Endothelial cell of umbilical vein (primary cell): ENCODE data around the gene SYT14. TPM values are rescaled to one million over a fixed set of nuclear protein-coding genes. Genes with fewer than 3 reads are reported as not detected.

Experiments
- BruUV-seq: library from RNA; stranded (reverse); fragments of 400-500 nt; replicated peaks from 2 replicates; lab custom pipeline; 2021; lab: Mats Ljungman, UMichigan
- CTCF ChIA-PET: fragments of 300-600, 350-600 bp; sonication (Branson Sonifier 250); formaldehyde crosslinking; loops from one replicate; lab custom pipeline; 2021; ENCODE audit warnings: antibody characterized with exemption, inconsistent platforms; lab: Charles Lee
- POLR2A ChIA-PET: fragments of 300-600, 350-600 bp; sonication (Branson Sonifier 250); formaldehyde crosslinking; loops from one replicate; lab custom pipeline; 2021; ENCODE audit warnings: antibody characterized with exemption, inconsistent platforms; lab: Charles Lee
- DNase-seq: peaks from one replicate; pipeline ENCODE4 v3.0.0-alpha.2; 2011; ENCODE audit warnings: low read depth, low spot score
- FAIRE-seq: peaks from 2 replicates; lab custom pipeline; 2011; peaks lifted over from hg19 to GRCh38; lab: Jason Lieb, UNC
- H2AFZ ChIP-seq: 2 replicates; pipeline ENCODE4 v1.6.0; 2012; ENCODE audit warnings: low read depth, low read length, control low read depth, inconsistent platforms
- H3K27ac ChIP-seq: 2 replicates; pipeline ENCODE4 v1.5.1; 2011; ENCODE audit warnings: low read depth, mild to moderate bottlenecking, control low read depth, low read length, moderate library complexity; ENCODE audit not compliant: insufficient read depth
- H3K27me3 ChIP-seq, 2 experiments: 2 replicates each; pipeline versions ENCODE4 v1.6.0 to v1.6.1; 2011; ENCODE audit warnings: low read length in 2 of 2, mixed read lengths in 1 of 2; ENCODE audit not compliant: control insufficient read depth in 2 of 2, insufficient read depth in 2 of 2
- H3K36me3 ChIP-seq, 2 experiments: 2 replicates in 1 of 2; 3 replicates in 1 of 2; pipeline ENCODE4 v1.5.1; 2011; ENCODE audit warnings: low read length in 2 of 2, mild to moderate bottlenecking in 1 of 2, moderate library complexity in 1 of 2; ENCODE audit not compliant: control insufficient read depth in 2 of 2, insufficient read depth in 2 of 2; ENCODE audit errors: extremely low read depth in 1 of 2
- H3K4me1 ChIP-seq: 3 replicates; pipeline ENCODE4 v1.5.1; 2011; ENCODE audit warnings: mild to moderate bottlenecking, low read length; ENCODE audit not compliant: control insufficient read depth, insufficient read depth; ENCODE audit errors: extremely low read depth
- H3K4me2 ChIP-seq: 2 replicates; pipeline ENCODE4 v1.6.1; 2011; ENCODE audit warnings: low read length, control low read depth, mixed read lengths; ENCODE audit not compliant: insufficient read depth
- H3K4me3 ChIP-seq, 3 experiments: fragments of 200-600 bp in 1 of 3; sonication (generic), shearing (Covaris generic) in 1 of 3; replicated peaks in 1 of 3; 2 replicates each; pipeline ENCODE4 v1.5.1; 2011 to 2016; ENCODE audit warnings: control low read depth in 3 of 3, low read length in 3 of 3, mild to moderate bottlenecking in 2 of 3, inconsistent platforms in 1 of 3, low read depth in 1 of 3, moderate library complexity in 1 of 3; ENCODE audit not compliant: insufficient read depth in 1 of 3
- H3K79me2 ChIP-seq: 2 replicates; pipeline ENCODE4 v1.6.0; 2012; ENCODE audit warnings: low read length, inconsistent platforms; ENCODE audit not compliant: control insufficient read depth, insufficient read depth
- H3K9ac ChIP-seq: replicated peaks from 2 replicates; pipeline ENCODE3; 2011; ENCODE audit warnings: low read length, control low read depth; ENCODE audit not compliant: insufficient read depth; ENCODE audit errors: extremely low read depth
- H3K9me1 ChIP-seq: replicated peaks from 3 replicates; pipeline ENCODE4 v1.6.0; 2011; ENCODE audit warnings: mild to moderate bottlenecking, low read length; ENCODE audit not compliant: control insufficient read depth, insufficient read depth; ENCODE audit errors: extremely low read depth
- H3K9me3 ChIP-seq: replicated peaks from 2 replicates; pipeline ENCODE4 v1.5.1; 2012; ENCODE audit warnings: low read length, inconsistent platforms; ENCODE audit not compliant: control insufficient read depth, insufficient read depth
- H4K20me1 ChIP-seq: replicated peaks from 2 replicates; pipeline ENCODE3; 2011; ENCODE audit warnings: mild to moderate bottlenecking, low read length; ENCODE audit not compliant: control insufficient read depth, insufficient read depth; ENCODE audit errors: extremely low read depth
- EZH2 ChIP-seq: IDR thresholded peaks from 2 replicates; pipeline ENCODE4 v1.6.1; 2012; ENCODE audit warnings: borderline replicate concordance, low read depth, mild to moderate bottlenecking, moderate library complexity, low read length, inconsistent platforms; ENCODE audit not compliant: severe bottlenecking
- FOS ChIP-seq: IDR thresholded peaks from 2 replicates; pipeline ENCODE4 v1.6.1; 2011; ENCODE audit warnings: mild to moderate bottlenecking, low read length, moderate library complexity, borderline replicate concordance; ENCODE audit not compliant: insufficient read depth
- GATA2 ChIP-seq: IDR thresholded peaks from 2 replicates; pipeline ENCODE4 v1.7.0; 2011; ENCODE audit warnings: low read depth, mild to moderate bottlenecking, moderate library complexity, mixed read lengths, low read length; ENCODE audit not compliant: insufficient read length, insufficient read depth
- JUN ChIP-seq: IDR thresholded peaks from 2 replicates; pipeline ENCODE4 v1.6.1; 2011; ENCODE audit warnings: borderline replicate concordance, low read depth; ENCODE audit not compliant: insufficient read length, insufficient read depth
- POLR2A ChIP-seq: IDR thresholded peaks from 2 replicates; pipeline ENCODE4 v1.6.1; 2012; ENCODE audit warnings: low read depth, mild to moderate bottlenecking, control low read depth, low read length
- dilution Hi-C: fragments of 300-500 bp; cut with MboI; formaldehyde crosslinking; loops from one replicate; pipeline ENCODE4 v1.15.0; 2019; ENCODE audit warnings: low sequenced_read_pairs; ENCODE audit not compliant: extremely low pct_ligation_motif_present
- intact Hi-C: fragments of 100-400 bp; cut with micrococcal nuclease; formaldehyde crosslinking; loops from one replicate; pipeline ENCODE4 v1.10.0; 2022
- polyA plus RNA-seq, 4 experiments: library from polyadenylated mRNA; depleted of rRNA in 3 of 4; stranded (reverse) in 3 of 4; unstranded in 1 of 4; fragments of >200 nt; gene quantifications; 2 replicates each; pipeline versions ENCODE4 v1.2.1 to v1.2.3, GENCODE V29; 2011 to 2012; ENCODE audit warnings: missing spikeins in 1 of 4
- total RNA-seq: library from RNA; stranded (reverse); gene quantifications from 2 replicates; pipeline ENCODE4 v1.2.3, GENCODE V29; 2021
- TF ChIP-seq, protein P1 (sequence below), 2 donors: IDR thresholded peaks; 1 replicate in 1 of 2; 2 replicates in 1 of 2; pipeline ENCODE4 v1.5.1; 2011; ENCODE audit warnings: low read length in 2 of 2, mild to moderate bottlenecking in 2 of 2, moderate library complexity in 2 of 2, control low read depth in 1 of 2, inconsistent platforms in 1 of 2, low read depth in 1 of 2; ENCODE audit not compliant: insufficient read depth in 1 of 2; ENCODE audit errors: extremely low read depth in 1 of 2
- TF ChIP-seq, protein P2 (sequence below): IDR thresholded peaks from 2 replicates; pipeline ENCODE4 v1.6.1; 2011; ENCODE audit not compliant: insufficient read depth, insufficient read length

The SYT14 gene
- total and polyA plus RNA-seq, 2 donors (not counting 3 experiments of a cell fraction or from before 2014, with no cell fraction given): 0.08 to 0.18 TPM

DNA sequence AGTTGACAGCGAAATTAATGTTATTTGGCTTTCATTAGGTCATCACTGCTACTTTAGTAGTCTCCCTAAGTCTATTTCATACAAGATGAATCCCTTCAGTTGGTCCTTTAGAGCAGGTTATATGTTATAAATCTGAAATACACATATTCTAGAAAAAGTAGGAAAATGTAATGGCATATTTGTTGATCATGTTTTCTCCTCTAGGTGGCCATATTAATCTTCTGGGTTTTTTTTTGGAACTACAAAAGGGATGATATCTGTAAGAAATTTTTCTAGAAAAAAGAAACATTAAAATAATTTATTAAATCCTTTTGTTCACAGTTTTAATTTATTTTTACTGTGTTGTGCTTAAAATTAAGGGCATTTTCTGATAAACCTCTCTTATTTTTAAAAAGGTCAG is 87.9 kb downstream of the SYT14 start:
- no peaks in the 10 kb centered on the region for H3K9me1 ChIP-seq
- TF ChIP-seq POLR2A: no peak
- no peak for TF ChIP-seq FOS
- TF ChIP-seq, protein P1, sequence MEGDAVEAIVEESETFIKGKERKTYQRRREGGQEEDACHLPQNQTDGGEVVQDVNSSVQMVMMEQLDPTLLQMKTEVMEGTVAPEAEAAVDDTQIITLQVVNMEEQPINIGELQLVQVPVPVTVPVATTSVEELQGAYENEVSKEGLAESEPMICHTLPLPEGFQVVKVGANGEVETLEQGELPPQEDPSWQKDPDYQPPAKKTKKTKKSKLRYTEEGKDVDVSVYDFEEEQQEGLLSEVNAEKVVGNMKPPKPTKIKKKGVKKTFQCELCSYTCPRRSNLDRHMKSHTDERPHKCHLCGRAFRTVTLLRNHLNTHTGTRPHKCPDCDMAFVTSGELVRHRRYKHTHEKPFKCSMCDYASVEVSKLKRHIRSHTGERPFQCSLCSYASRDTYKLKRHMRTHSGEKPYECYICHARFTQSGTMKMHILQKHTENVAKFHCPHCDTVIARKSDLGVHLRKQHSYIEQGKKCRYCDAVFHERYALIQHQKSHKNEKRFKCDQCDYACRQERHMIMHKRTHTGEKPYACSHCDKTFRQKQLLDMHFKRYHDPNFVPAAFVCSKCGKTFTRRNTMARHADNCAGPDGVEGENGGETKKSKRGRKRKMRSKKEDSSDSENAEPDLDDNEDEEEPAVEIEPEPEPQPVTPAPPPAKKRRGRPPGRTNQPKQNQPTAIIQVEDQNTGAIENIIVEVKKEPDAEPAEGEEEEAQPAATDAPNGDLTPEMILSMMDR (IDR thresholded peaks at IDR 0.05; ENCODE audit: extremely low read depth in 1 of 2, insufficient read depth in 1 of 2, low read depth in 1 of 2, low read length in 2 of 2): no peak
- no peak for TF ChIP-seq GATA2
- TF ChIP-seq, protein P2, sequence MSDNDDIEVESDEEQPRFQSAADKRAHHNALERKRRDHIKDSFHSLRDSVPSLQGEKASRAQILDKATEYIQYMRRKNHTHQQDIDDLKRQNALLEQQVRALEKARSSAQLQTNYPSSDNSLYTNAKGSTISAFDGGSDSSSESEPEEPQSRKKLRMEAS: no peak
- TF ChIP-seq JUN: no peak
- TF ChIP-seq EZH2: no peak
- H3K9ac ChIP-seq: no peak overlapping the region
- DNase-seq (no peak), FAIRE-seq (no peak)
- intact Hi-C loops (no loop called here), dilution Hi-C loops (no loop called here)
- H3K4me1 ChIP-seq: no peaks in the 10 kb centered on the region
- no peaks in the 10 kb centered on the region for H4K20me1 ChIP-seq
- no TSS peak for BruUV-seq
- no peak overlapping the region for H2AFZ ChIP-seq
- H3K4me3 ChIP-seq: no peak overlapping the region
- ChIA-PET POLR2A (no interaction called here), CTCF (interaction anchor here (0.8 to 2.6 kb wide), 7 partner anchors 9 to 287 kb away, joined by 3 to 7 read pairs (median 3); no protein-coding TSS in a partner anchor)
- H3K27me3 ChIP-seq: peaks cover 0 to 3% of the 10 kb centered on the region in 2 experiments
- H3K9me3 ChIP-seq: no peaks in the 10 kb centered on the region
- H3K36me3 ChIP-seq: no peaks in the 10 kb centered on the region
- no peaks in the 10 kb centered on the region for H3K79me2 ChIP-seq
- H3K27ac ChIP-seq: no peak overlapping the region
- no peak overlapping the region for H3K4me2 ChIP-seq
